ENCODE data around the gene VAMP5. TPM values are rescaled to one million over a fixed set of nuclear protein-coding genes. Genes with fewer than 3 reads are reported as not detected.
A peak's percentile ranks its signal among the peaks of the same experiment; 100 is the strongest.

The VAMP5 gene
- total RNA-seq, 1 experiment from 2014 or later: 1.9 TPM

- Histone ChIP-seq H3K9me3 (ENCODE audit: control insufficient read depth in 1 of 2, insufficient read depth in 1 of 2, low read depth in 1 of 2, low read length in 2 of 2) (no peaks in the 10 kb centered on the region), H3K9me2 (ENCODE audit: insufficient read depth) (no peaks in the 10 kb centered on the region), H3K79me2 (ENCODE audit: insufficient read depth, low read length) (no peaks in the 10 kb centered on the region), H3K36me3 (ENCODE audit: control insufficient read depth in 1 of 2, insufficient read depth in 2 of 2, low read length in 2 of 2) (peaks cover 16 to 42% of the 10 kb centered on the region in 2 experiments; a peak in 3 of 4 replicates), H3K27ac (ENCODE audit: low read depth, low read length) (0 out of 2 replicates have a peak overlapping the region, but pooled peaks have one; percentile 4), H3K9ac (ENCODE audit: low read length) (no peak overlapping the region), H4K20me1 (ENCODE audit: insufficient read depth) (no peaks in the 10 kb centered on the region; the same call in 1 of the 2 replicates), H3K4me3 (replicated peaks in 1 of 2; ENCODE audit: low read depth in 1 of 2, low read length in 2 of 2) (no peak overlapping the region), H3K4me1 (ENCODE audit: control insufficient read depth in 1 of 2, insufficient read depth in 2 of 2, low read length in 2 of 2) (no peaks in the 10 kb centered on the region), H3K4me2 (ENCODE audit: low read length) (no peak overlapping the region), H3K27me3 (ENCODE audit: insufficient read depth, low read length) (no peaks in the 10 kb centered on the region), H2AFZ (ENCODE audit: low read depth, low read length, poor library complexity, severe bottlenecking) (no peak overlapping the region)
- intact Hi-C loops (cut with micrococcal nuclease): loop anchor here (1.0 to 10.0 kb wide), 3 partner anchors 132 to 227 kb away; partner anchors contain the start of gene TGOLN2
- peak; percentile 72 for DNase-seq (ENCODE audit: low read depth, low spot score)
- ChIA-PET POLR2A (interaction anchor here (1.5 to 15.3 kb wide), 3 partner anchors 12 to 128 kb away, joined by 3 to 236 read pairs (median 58); partner anchors contain the start of genes MAT2A and SH2D6), RAD21 (ENCODE audit: low non-redundant PET in 1 of 2, low total read pairs in 2 of 2, uncharacterized antibody in 2 of 2, unreplicated experiment in 2 of 2) (interaction anchor here (0.5 to 2.3 kb wide), 12 partner anchors 10 to 485 kb away, joined by 3 to 25 read pairs (median 4); partner anchors contain the start of genes ELMOD3 (in 1 of the 2), MAT2A (in 1 of the 2), RETSAT (in 1 of the 2) and SH2D6 (in 1 of the 2)), CTCF (interaction anchor here (0.8 to 5.0 kb wide), 17 partner anchors 9 to 485 kb away, joined by 3 to 118 read pairs (median 4); partner anchors contain the start of genes ELMOD3, GGCX, MAT2A and RETSAT)
- no TSS peak for BruUV-seq (replicated peaks)
- ATAC-seq: peak; percentile 81
- TF ChIP-seq ZFX (IDR thresholded peaks at IDR 0.05): no peak
- TF ChIP-seq CEBPB (IDR thresholded peaks at IDR 0.05; ENCODE audit: low read depth): no peak
- TF ChIP-seq MAX (IDR thresholded peaks at IDR 0.05): no peak
- peak; percentile 91 to 96 (median 95) for TF ChIP-seq CTCF (IDR thresholded peaks at IDR 0.05 in 2 of 3, conservative IDR thresholded peaks at IDR 0.05 in 1 of 3; ENCODE audit: borderline replicate concordance in 1 of 3, insufficient read depth in 1 of 3, low read depth in 2 of 3, low read length in 2 of 3)
- TF ChIP-seq ELF1 (IDR thresholded peaks at IDR 0.05; ENCODE audit: borderline replicate concordance, low read depth): no peak
- peak; percentile 99 for TF ChIP-seq RAD21 (IDR thresholded peaks at IDR 0.05; ENCODE audit: low read depth)
- no peak for TF ChIP-seq TCF7L2 (IDR thresholded peaks at IDR 0.05; ENCODE audit: borderline replicate concordance, extremely low read depth, insufficient read depth, insufficient read length)
- no peak for TF ChIP-seq ATF3 (IDR thresholded peaks at IDR 0.05)
- TF ChIP-seq YY1 (IDR thresholded peaks at IDR 0.05; ENCODE audit: extremely low read depth, insufficient replicate concordance, low read depth, low read length): no peak
- TF ChIP-seq REST (IDR thresholded peaks at IDR 0.05; ENCODE audit: low read depth): no peak
Measured at GRCh38 chr2:85551698-85552678, 32.2 kb upstream of the VAMP5 start.

Measured in HCT116 (cell line).